Measurements from ENCODE around the gene LOXL3.

- TF ChIP-seq CTCF (conservative IDR thresholded peaks at IDR 0.05; ENCODE audit: low read depth, low read length): no peak
- TF ChIP-seq EZH2 (IDR thresholded peaks at IDR 0.05; ENCODE audit: borderline replicate concordance, low read depth, low read length, poor library complexity, severe bottlenecking): no peak
Measured at GRCh38 chr2:74573747-74574562, 20.2 kb upstream of the LOXL3 start.
